Progenitor cell of endocrine pancreas (in vitro differentiated cells): ENCODE measurements around the gene CD59. TPM values are rescaled to one million over a fixed set of nuclear protein-coding genes. Genes with fewer than 3 reads are reported as not detected.

ENCODE experiments used
- DNase-seq: peaks from one replicate; pipeline ENCODE4 v3.0.0; 2021; ENCODE audit warnings: low spot score; ENCODE audit not compliant: unreplicated experiment
- H3K27ac Mint-ChIP-seq: 2 replicates; pipeline ENCODE4 v1.8.0; 2021; ENCODE audit warnings: mild to moderate bottlenecking, moderate library complexity, mixed read lengths
- H3K27me3 Mint-ChIP-seq: 2 replicates; pipeline ENCODE4 v1.8.0; 2021; ENCODE audit warnings: mixed read lengths
- H3K36me3 Mint-ChIP-seq: 2 replicates; pipeline ENCODE4 v1.8.0; 2022; ENCODE audit warnings: mixed read lengths; ENCODE audit not compliant: insufficient read depth
- H3K4me1 Mint-ChIP-seq: 2 replicates; pipeline ENCODE4 v1.8.0; 2021; ENCODE audit warnings: low read depth, mixed read lengths
- H3K4me3 Mint-ChIP-seq: 2 replicates; pipeline ENCODE4 v1.8.0; 2021; ENCODE audit warnings: low read depth, mild to moderate bottlenecking, moderate library complexity, mixed read lengths
- H3K9me3 Mint-ChIP-seq: 2 replicates; pipeline ENCODE4 v1.8.0; 2021; ENCODE audit warnings: low read depth, mixed read lengths
- CTCF ChIP-seq: fragments of 200-600 bp; sonication (generic); IDR thresholded peaks from one replicate; pipeline ENCODE4 v1.5.0; 2021; ENCODE audit warnings: antibody characterized with exemption, mild to moderate bottlenecking; ENCODE audit not compliant: unreplicated experiment
- total RNA-seq: library from RNA; stranded (reverse); gene quantifications from 2 replicates; pipeline ENCODE4 v1.2.1, GENCODE V29; 2021

CD59 gene
- total RNA-seq, 1 donor from 2014 or later, result 214 TPM

- H3K9me3 Mint-ChIP-seq, result peaks cover 2% of the 10 kb centered on the region
- peak overlapping the region; percentile 57 for H3K27ac Mint-ChIP-seq
- peaks cover 26% of the 10 kb centered on the region for H3K36me3 Mint-ChIP-seq
- H3K4me1 Mint-ChIP-seq, result peaks cover 17% of the 10 kb centered on the region
- no peaks in the 10 kb centered on the region for H3K27me3 Mint-ChIP-seq
- DNase-seq, result no peak
- TF ChIP-seq CTCF, result no peak
- no peak overlapping the region for H3K4me3 Mint-ChIP-seq
These were observed 14.8 kb downstream of the CD59 start for GRCh38 chr11:33721426-33721825.

- Mint-ChIP-seq H3K27me3 (no peaks in the 10 kb centered on the region), H3K4me3 (no peak overlapping the region), H3K27ac (peak overlapping the region; percentile 33), H3K36me3 (peaks cover 20% of the 10 kb centered on the region), H3K4me1 (peaks cover 5% of the 10 kb centered on the region), H3K9me3 (no peaks in the 10 kb centered on the region)
- TF ChIP-seq CTCF, result no peak
- no peak for DNase-seq
These were observed 16.6 kb downstream of the CD59 start for GRCh38 chr11:33719587-33719986.

GRCh38 chr11:33718440-33718839 lies 17.8 kb downstream of the CD59 start:
- H3K4me1 Mint-ChIP-seq, result peaks cover 6% of the 10 kb centered on the region
- no peaks in the 10 kb centered on the region for H3K27me3 Mint-ChIP-seq
- H3K36me3 Mint-ChIP-seq, result peaks cover 19% of the 10 kb centered on the region

GRCh38 chr11:33716243-33716642 lies 20.0 kb downstream of the CD59 start:
- Mint-ChIP-seq H3K36me3 (peaks cover 18% of the 10 kb centered on the region), H3K4me1 (peaks cover 9% of the 10 kb centered on the region), H3K4me3 (no peak overlapping the region), H3K27ac (no peak overlapping the region), H3K9me3 (no peaks in the 10 kb centered on the region), H3K27me3 (no peaks in the 10 kb centered on the region)
- no peak for DNase-seq
- peak; percentile 21 for TF ChIP-seq CTCF

More at GRCh38 chr11:33718440-33718839, 17.8 kb downstream of the CD59 start:
- Mint-ChIP-seq H3K27ac (no peak overlapping the region), H3K4me3 (no peak overlapping the region), H3K9me3 (no peaks in the 10 kb centered on the region)
- TF ChIP-seq CTCF, result no peak
- DNase-seq, result no peak

- Mint-ChIP-seq H3K36me3 (peaks cover 18% of the 10 kb centered on the region), H3K9me3 (no peaks in the 10 kb centered on the region), H3K27me3 (no peaks in the 10 kb centered on the region), H3K4me1 (peaks cover 9% of the 10 kb centered on the region), H3K27ac (no peak overlapping the region), H3K4me3 (no peak overlapping the region)
- no peak for TF ChIP-seq CTCF
- DNase-seq, result no peak
These were observed 22.3 kb downstream of the CD59 start for GRCh38 chr11:33713856-33714398.
